Thymus (tissue), 11 donors: Measurements from ENCODE around the gene FAM83G. TPM values are rescaled to one million over a fixed set of nuclear protein-coding genes. Genes with fewer than 3 reads are reported as not detected.
"Not testable (repeated sequence)": the region's sequence is repeated elsewhere in the genome, so short reads cannot be mapped to it uniquely, and the experiment has no call there.

Experiments
- DNase-seq, 9 donors: peaks; one replicate each; pipeline ENCODE4 v3.0.0-alpha.2; 2013; ENCODE audit warnings: low spot score in 9 of 9, low read depth in 6 of 9, missing footprints in 1 of 9
- H3K27ac ChIP-seq, 2 donors: one replicate each; pipeline ENCODE4 v1.5.1; 2013; ENCODE audit warnings: control low read depth in 1 of 2, low read depth in 1 of 2, low read length in 1 of 2, mild to moderate bottlenecking in 1 of 2, moderate library complexity in 1 of 2
- H3K27me3 ChIP-seq, 2 donors: one replicate each; pipeline ENCODE4 v1.5.1; 2013; ENCODE audit warnings: low read length in 1 of 2; ENCODE audit not compliant: control insufficient read depth in 2 of 2, insufficient read depth in 1 of 2
- H3K36me3 ChIP-seq, 2 donors: one replicate each; pipeline ENCODE4 v1.5.1; 2013; ENCODE audit warnings: low read length in 1 of 2, mild to moderate bottlenecking in 1 of 2, moderate library complexity in 1 of 2; ENCODE audit not compliant: control insufficient read depth in 2 of 2, insufficient read depth in 2 of 2
- H3K4me1 ChIP-seq, 2 donors: one replicate each; pipeline ENCODE4 v1.5.1; 2013; ENCODE audit warnings: low read length in 2 of 2; ENCODE audit not compliant: control insufficient read depth in 2 of 2, insufficient read depth in 2 of 2
- H3K4me3 ChIP-seq, 2 donors: one replicate each; pipeline ENCODE4 v1.5.1; 2013; ENCODE audit warnings: low read length in 2 of 2, control low read depth in 1 of 2, mild to moderate bottlenecking in 1 of 2
- H3K9me3 ChIP-seq, 2 donors: one replicate each; pipeline ENCODE4 v1.5.1; 2013; ENCODE audit warnings: low read length in 1 of 2, mild to moderate bottlenecking in 1 of 2; ENCODE audit not compliant: control insufficient read depth in 2 of 2, insufficient read depth in 1 of 2
- WGBS: extraction: QIAGEN DNeasy Blood & Tissue Kit; methylation state at CpG from one replicate; pipeline ENCODE4 v1.1.7; 2013; 5-methylcytosine and 5-hydroxymethylcytosine counted together
- polyA plus RNA-seq: library from polyadenylated mRNA; stranded (reverse); fragments of 200-250 nt; gene quantifications from one replicate; pipeline ENCODE4 v1.2.3, GENCODE V29; 2013
- total RNA-seq: library from RNA; stranded (reverse); fragments of 120-200 nt; gene quantifications from one replicate; pipeline ENCODE4 v1.2.4, GENCODE V29; 2013
- donor health status: healthy.

Gene FAM83G
- total and polyA plus RNA-seq, 2 donors = 3.8 to 7.7 TPM

GRCh38 chr17:19024101-19025078, 19.8 kb upstream of the FAM83G start:
- H3K4me1 ChIP-seq = peaks cover 0 to 15% of the 10 kb centered on the region in 2 donors
- no peaks in the 10 kb centered on the region for H3K27me3 ChIP-seq
- no peak overlapping the region for H3K27ac ChIP-seq
- no peaks in the 10 kb centered on the region for H3K9me3 ChIP-seq
- no peak overlapping the region for H3K4me3 ChIP-seq
- WGBS = 71% methylated on average over 22 of the region's 22 CpGs
- peak in 1 of 9 donors; percentile 38 for DNase-seq
- H3K36me3 ChIP-seq = peaks cover 27% of the 10 kb centered on the region in 2 donors

GRCh38 chr17:19023209-19023999, 18.8 kb upstream of the FAM83G start:
- H3K36me3 ChIP-seq = peaks cover 27 to 33% of the 10 kb centered on the region in 2 donors
- H3K4me3 ChIP-seq = no peak overlapping the region
- H3K27ac ChIP-seq = no peak overlapping the region
- no peaks in the 10 kb centered on the region for H3K27me3 ChIP-seq
- DNase-seq = no peak
- no peaks in the 10 kb centered on the region for H3K9me3 ChIP-seq
- peaks cover 0 to 15% of the 10 kb centered on the region in 2 donors for H3K4me1 ChIP-seq
- WGBS = 96% methylated on average over 9 of the region's 9 CpGs

- H3K4me3 ChIP-seq = no peak overlapping the region
- 98% methylated on average over 6 of the region's 6 CpGs for WGBS
- peaks cover 27 to 33% of the 10 kb centered on the region in 2 donors for H3K36me3 ChIP-seq
- no peak overlapping the region for H3K27ac ChIP-seq
- no peak for DNase-seq
- H3K9me3 ChIP-seq = no peaks in the 10 kb centered on the region
- H3K4me1 ChIP-seq = peaks cover 0 to 15% of the 10 kb centered on the region in 2 donors
- no peaks in the 10 kb centered on the region for H3K27me3 ChIP-seq
Observed at GRCh38 chr17:19022747-19023146, 18.2 kb upstream of the FAM83G start.

- Histone ChIP-seq H3K9me3 (no peaks in the 10 kb centered on the region), H3K27ac (no peak overlapping the region), H3K4me3 (no peak overlapping the region), H3K27me3 (no peaks in the 10 kb centered on the region), H3K4me1 (peaks cover 0 to 15% of the 10 kb centered on the region in 2 donors), H3K36me3 (peaks cover 27 to 33% of the 10 kb centered on the region in 2 donors)
- 98% methylated on average over 5 of the region's 5 CpGs for WGBS
- DNase-seq = no peak
Observed at GRCh38 chr17:19022128-19022527, 17.6 kb upstream of the FAM83G start.

- 98% methylated on average over 24 of the region's 24 CpGs for WGBS
- peaks cover 0 to 17% of the 10 kb centered on the region in 2 donors for H3K4me1 ChIP-seq
- DNase-seq = no peak
- H3K27me3 ChIP-seq = peaks cover 0 to 4% of the 10 kb centered on the region in 2 donors
- no peak overlapping the region for H3K27ac ChIP-seq
- H3K4me3 ChIP-seq = no peak overlapping the region
- no peaks in the 10 kb centered on the region for H3K9me3 ChIP-seq
- peaks cover 27 to 33% of the 10 kb centered on the region in 2 donors for H3K36me3 ChIP-seq
Observed at GRCh38 chr17:19021622-19022083, 17.1 kb upstream of the FAM83G start.

- not testable (repeated sequence) for DNase-seq, H3K4me3 ChIP-seq, H3K27me3 ChIP-seq, H3K27ac ChIP-seq, H3K9me3 ChIP-seq
- WGBS = 97% methylated on average over 7 of the region's 7 CpGs
- Histone ChIP-seq H3K36me3 (peaks cover 27 to 33% of the 10 kb centered on the region in 2 donors), H3K4me1 (peaks cover 0 to 18% of the 10 kb centered on the region in 2 donors)
Observed at GRCh38 chr17:19021011-19021621, 16.6 kb upstream of the FAM83G start.

- H3K9me3 ChIP-seq = no peaks in the 10 kb centered on the region
- DNase-seq = no peak
- H3K36me3 ChIP-seq = peaks cover 27 to 33% of the 10 kb centered on the region in 2 donors
- no peak overlapping the region for H3K27ac ChIP-seq
- H3K4me1 ChIP-seq = peaks cover 0 to 18% of the 10 kb centered on the region in 2 donors
- H3K4me3 ChIP-seq = no peak overlapping the region
- peaks cover 0 to 6% of the 10 kb centered on the region in 2 donors for H3K27me3 ChIP-seq
- WGBS = 98% methylated on average over 3 of the region's 3 CpGs
Observed at GRCh38 chr17:19020016-19020415, 15.5 kb upstream of the FAM83G start.

- Histone ChIP-seq H3K4me1 (peaks cover 0 to 11% of the 10 kb centered on the region in 2 donors), H3K36me3 (peaks cover 27 to 28% of the 10 kb centered on the region in 2 donors), H3K9me3 (no peaks in the 10 kb centered on the region), H3K4me3 (no peak overlapping the region), H3K27me3 (peaks cover 0 to 6% of the 10 kb centered on the region in 2 donors), H3K27ac (no peak overlapping the region)
- 93% methylated on average over 27 of the region's 27 CpGs for WGBS
- DNase-seq = no peak
Observed at GRCh38 chr17:19019041-19019941, 14.7 kb upstream of the FAM83G start.
